HEK293T (cell line): ENCODE data around the gene UBE2E3.

ENCODE experiments used
- FOXK2 ChIP-seq: fragments of 450-650 bp; IDR thresholded peaks from 2 replicates; pipeline ENCODE4 v1.6.1; 2016; ENCODE audit warnings: mild to moderate bottlenecking
- HDGF ChIP-seq: fragments of 450-650 bp; IDR thresholded peaks from 2 replicates; pipeline ENCODE4 v1.6.1; 2017; ENCODE audit warnings: antibody characterized with exemption, borderline replicate concordance

GRCh38 chr2:181054843-181055242 is 74.4 kb downstream of the UBE2E3 start:
- TF ChIP-seq FOXK2 (no peak), HDGF (no peak)
